AML-193 (cell line): ENCODE measurements around the gene TUBGCP5.
A peak's percentile ranks its signal among the peaks of the same experiment; 100 is the strongest.
"Not testable (repeated sequence)": the region's sequence is repeated elsewhere in the genome, so short reads cannot be mapped to it uniquely, and the experiment has no call there.

Source experiments
- DNase-seq, 2 experiments: peaks; one replicate each; lab custom pipeline; 2025; lab: John Stamatoyannopoulos, UW

The TUBGCP5 gene

DNA sequence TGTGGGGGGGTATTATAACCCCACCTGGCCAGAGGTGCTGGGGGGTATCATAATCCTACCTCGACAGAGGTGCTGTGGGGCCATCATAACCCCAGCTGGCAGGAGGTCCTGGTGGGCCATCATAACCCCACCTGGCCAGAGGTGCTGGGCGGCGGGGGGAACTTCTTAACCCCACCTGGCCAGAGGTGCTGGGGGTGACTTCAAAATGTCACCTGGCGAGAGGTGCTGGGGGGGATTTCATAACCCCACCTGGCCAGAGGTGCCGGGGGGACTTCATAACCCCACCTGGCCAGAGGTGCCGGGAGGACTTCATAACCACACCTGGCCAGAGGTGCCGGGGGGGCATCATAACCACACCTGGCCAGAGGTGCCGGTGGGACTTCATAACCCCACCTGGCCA is 2.4 kb upstream of the TUBGCP5 start:
- DNase-seq = not testable (repeated sequence)

DNA sequence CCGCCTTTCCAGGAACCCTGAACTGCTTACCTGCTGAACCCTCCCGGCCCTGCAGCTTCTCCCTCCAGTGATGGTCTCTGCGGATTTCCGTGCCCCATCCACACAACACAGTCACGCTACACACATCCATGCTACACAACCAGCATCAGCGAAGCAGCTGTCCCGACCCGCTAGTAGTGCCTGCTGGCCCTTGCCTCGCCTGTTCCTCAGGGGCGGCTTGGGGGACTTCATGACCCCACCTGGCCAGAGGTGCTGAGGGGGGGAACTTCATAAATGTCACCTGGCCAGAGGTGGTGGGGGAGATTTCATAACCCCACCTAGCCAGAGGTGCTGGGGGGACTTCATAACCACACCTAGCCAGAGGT is 530 bp upstream of the TUBGCP5 start:
- peak in 1 of 2 experiments; percentile 38 for DNase-seq

DNA sequence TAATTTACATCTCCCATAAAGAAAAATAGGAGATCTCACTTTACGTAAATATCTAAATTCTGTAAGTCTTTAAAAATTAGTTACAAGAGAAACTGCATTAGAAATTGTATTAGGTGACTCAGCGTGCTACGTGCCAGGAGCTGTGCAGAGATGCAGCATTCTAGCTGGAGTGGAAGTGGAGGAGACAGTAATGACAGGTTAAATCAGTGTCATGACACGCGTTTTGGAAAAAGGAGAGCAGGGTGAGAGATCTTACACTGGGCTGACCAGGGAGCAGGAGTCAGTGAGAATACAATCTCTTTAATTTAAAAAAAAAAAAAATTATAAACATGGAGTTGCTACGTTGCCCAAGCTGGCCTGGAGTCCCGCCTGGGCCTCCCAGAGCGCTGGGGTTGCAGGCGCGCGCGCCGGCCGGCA is 635 bp downstream of the TUBGCP5 start:
- DNase-seq = peak; percentile 35 to 47

DNA sequence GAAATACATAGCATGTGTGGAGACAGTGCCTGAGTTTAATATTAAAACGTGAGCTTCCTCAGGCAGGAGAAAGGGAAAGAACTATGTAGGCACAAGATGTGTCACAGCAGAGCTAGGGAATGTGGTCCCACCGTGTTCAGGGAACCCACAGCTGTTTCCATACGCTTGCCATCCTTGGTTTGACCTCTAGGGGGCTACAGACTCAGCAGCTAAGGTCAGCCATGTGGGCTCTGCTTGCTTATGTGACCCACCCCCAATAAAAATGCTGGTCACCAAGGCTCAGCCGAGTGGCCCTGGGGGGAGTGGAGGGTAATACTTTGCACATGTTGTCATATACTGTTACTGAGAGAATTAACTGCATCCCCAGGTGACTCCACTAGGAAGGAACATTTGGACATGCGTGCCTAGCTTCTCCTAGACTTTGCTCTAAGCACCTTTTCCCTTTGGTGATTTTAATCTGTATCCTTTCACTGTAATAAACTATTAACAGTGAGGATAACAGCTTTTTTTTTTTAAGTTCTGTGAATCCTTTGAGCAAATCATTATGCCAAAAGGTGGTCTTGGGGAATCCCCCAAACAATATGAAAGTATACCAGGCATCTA is 3.3 kb downstream of the TUBGCP5 start:
- DNase-seq = peak; percentile 21 to 32

DNA sequence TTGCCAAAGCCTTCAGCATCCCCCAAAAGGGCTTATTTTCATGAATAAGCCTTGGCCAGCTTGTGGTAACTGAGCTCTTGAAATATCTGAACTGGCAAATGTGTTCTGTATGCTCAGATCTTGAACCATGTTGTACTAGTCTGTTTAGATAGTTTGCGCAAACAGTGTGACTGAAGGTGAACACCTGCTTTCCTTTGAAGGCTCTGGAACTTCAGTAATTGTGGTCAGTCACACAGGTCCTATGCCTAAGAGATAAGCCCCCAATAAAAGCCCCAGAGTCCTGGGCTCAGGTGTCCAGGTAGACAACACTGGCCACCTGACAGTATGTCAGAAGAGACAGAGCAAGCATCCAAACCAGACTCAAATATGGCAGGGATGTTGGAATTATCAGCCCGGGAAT is 5.4 kb downstream of the TUBGCP5 start:
- no peak for DNase-seq

DNA sequence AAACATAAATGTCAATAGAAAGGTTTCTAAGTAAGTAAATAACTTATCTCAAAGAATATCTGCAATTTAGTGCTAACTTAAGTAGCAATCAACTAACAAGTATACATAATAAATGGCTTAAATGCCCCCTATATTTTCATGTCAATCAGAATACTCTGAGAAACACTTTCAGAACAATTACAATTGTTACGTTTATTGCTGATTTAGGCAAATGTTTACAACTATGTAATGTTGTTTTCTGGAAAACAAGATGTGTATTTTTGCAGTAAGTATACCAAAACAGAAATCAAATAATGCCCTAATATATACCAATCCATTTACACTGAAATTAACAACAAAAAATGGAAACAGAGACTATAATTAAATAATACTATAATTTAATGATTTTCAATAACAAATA is 13.2 kb downstream of the TUBGCP5 start:
- DNase-seq = no peak

DNA sequence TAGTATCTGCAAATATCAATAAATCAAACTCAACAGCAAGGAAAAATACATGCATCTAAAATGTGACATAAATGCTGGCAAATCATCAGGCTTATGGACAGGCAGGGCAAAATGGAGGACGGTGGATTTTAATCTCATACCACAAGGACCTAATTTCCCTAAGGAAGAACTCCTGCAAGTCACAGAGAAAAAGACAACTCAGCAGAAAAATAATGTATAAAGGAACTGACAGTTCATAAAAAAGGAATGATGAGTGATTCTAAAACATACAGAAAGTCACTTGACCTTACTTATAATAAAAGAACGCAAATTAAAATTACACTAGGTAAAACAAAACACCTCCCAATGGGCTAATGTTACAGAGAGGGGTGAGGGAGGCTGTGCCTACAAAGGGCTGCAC is 17.2 kb downstream of the TUBGCP5 start:
- no peak for DNase-seq

DNA sequence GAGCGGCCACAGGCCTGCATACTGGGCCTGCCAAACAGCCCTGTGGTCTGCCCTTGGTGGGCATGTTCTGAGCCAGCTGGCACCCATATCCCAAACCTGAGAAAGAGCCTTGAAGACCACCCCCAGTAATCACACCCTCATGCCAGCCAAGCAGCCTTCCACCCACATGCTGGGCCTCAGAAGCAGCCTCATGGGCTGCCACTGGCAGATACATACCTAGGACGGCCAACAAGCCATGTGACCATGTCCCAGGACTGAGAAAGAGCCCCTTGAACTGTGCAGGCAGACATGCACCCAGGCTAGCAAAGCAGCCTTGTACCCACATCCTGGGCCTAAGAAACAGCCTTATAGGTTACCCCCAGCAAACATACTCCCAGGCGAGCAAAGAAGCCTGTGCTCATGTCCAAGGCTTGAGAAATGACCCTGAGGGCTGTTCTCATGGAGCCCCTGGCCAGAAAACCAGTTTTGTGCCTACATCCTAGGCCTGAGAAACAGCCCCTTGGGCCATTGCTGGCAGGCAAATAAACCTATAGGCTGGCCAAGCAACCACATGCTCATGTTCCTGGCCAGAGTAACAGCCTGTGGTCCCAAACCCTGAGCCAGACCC is 24.9 kb downstream of the TUBGCP5 start:
- no peak for DNase-seq

DNA sequence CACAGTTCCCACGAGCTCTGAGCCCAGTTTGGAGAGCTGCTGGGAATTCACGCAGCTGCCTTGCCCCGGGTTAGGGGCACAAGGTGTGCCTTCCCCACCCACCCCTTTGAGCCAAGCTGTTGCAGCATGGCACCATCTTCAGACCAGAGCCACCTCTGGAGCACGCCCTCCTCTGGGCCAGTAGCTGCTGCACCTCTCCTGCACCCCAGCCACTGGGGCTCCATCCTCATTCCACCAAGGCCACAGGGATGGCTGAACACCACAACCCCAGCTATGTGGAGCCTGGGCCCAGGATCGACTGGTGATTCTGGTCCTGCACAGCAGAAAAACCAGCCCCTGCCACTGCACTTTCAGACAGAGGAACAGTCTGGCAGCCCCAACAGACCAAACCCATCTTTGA is 25.7 kb downstream of the TUBGCP5 start:
- no peak for DNase-seq

DNA sequence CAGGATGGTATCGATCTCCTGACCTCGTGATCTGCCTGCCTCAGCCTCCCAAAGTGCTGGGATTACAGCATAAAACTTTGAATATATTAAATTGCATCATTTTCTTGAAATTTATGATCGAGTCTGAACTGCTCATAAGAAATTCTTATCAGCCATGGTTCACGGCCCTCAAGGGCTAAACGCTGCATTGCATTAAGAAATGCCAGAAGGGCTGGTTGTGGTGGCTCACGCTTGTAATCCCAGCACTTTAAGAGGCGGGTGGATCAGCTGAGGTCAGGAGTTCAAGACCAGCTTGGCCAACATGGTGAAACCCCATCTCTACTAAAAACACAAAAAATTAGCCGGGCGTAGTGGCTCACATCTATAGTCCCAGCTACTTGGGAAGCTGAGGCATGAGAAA is 26.8 kb downstream of the TUBGCP5 start:
- DNase-seq = not testable (repeated sequence)

DNA sequence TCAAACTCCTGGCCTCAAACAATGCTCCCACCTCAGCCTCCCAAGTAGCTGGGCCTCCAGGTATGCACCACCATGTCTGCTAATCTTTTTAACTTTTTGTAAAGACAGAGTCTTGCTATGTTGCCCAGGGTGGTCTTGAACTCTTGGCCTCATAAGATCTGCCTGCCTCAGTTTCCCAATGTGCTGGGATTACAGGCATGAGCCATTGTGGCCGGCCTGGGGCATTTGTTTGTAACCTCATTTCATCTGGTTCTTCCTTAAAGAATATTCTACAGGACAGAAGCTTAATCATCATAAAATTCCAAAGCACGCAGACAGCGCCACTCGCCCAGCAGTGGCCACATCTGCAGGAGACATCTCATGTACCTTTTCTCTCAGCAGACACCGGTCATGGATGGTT is 35.6 kb downstream of the TUBGCP5 start:
- no peak for DNase-seq

DNA sequence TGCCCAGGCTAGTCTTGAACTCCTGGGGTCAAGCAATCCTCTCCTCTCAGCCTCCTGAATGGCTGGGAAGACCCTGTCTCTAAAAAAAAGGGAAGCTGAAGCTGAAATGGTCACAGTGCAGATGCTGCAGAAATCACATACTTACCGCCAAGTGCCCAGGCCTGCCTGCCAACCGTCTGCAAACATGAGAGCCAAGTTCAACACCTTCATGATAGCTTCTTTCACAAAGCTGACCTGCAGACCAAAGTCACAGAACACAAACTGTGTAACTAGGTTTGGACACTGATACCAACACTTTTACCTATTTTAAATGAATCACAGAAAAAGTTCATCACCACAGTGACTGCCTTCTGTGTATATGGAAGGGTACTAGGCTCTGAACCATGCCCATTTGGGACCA is 36.4 kb downstream of the TUBGCP5 start:
- DNase-seq = no peak

DNA sequence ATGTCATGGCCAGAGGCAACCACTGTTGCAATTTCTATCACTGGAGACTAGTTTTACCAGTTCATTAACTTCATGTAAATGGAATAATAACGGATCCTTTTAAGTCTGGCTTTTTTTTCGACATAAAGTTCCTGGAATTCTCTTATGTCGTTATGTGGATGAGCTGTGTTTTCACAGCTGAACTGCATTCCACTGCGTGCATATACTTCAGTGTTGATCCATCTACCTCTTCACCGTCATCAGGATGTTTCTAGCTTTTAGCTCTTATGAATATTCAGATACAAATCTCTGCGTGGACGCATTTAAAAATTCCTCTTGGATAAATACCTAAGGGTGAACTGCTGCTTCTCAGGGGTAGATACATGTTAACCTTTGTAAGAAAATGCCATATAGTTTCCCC is 43.6 kb downstream of the TUBGCP5 start:
- no peak for DNase-seq

DNA sequence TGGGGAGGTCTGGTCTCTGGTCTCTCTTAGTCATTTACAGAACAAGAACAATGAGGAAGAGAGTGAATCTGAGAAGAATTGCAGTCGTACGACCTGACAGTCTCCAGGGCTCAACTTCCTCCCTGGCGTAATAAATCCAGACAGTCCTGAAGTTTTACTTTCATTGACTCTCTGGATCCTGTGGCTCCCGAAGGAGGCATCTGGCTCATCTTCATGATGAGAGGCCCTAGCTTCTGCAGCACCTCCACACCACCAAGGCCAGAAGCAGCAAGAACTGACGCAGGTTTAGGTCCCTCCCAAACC is 47.4 kb downstream of the TUBGCP5 start:
- no peak for DNase-seq

DNA sequence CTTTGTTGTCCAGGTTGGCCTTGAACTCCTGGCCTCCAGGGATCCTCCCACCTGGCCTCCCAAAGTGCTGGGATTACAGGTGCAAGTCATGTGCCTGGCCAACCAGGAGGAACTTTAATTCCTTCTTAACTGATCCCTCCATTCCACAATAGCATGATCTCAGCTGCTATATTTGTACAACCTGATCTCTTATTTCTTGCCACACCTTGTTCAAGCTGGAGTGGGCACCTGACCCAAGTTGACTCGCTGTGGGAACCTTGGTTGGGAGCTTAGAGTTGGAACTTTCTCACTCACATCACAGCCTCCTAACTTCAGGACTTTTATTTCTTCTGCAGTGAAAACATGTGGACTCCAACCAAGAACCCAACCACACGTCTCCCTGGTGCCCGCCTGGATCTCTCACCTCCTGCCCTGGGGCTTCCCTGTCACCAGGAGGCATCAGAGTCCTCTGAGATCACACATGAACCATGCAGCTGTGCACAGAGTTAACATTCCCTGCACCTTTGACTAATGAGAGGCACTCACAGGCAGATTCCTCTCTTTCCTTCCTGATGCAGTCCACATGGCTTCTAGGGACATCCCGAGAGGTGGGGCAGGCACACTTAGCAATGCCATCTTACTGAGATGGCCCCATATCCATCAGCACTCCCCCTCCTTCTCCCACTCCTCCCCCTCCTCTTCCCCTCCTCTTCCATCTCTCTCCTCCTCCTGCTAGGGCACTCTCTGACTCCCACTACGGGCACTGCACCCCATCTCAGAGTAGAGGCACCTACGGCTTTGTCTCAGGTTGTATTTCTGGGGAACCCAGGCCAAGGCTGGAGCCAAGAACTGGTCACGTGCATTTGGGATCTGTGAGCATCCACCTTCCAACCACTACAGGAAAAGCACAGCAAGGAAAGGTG is 49.5 kb downstream of the TUBGCP5 start:
- DNase-seq = no peak

DNA sequence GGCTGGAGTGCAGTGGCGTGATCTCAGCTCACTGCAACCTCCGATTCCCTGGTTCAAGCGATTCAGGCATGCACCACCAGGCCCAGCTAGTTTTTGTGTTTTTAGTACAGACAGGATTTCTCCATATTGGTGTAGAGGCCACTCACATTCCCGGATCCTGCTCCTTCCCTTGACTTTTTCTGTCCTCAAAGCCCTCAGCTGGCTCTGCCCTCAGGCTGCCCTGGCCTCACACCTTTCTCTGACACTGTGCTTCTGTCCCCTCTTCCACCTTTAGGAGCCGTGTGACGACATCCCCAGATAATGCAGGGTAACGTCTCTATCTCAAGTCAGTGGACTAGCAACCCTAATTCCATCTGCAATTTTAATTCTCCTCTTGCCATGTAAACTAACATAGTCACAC is 50.6 kb downstream of the TUBGCP5 start:
- DNase-seq = no peak

DNA sequence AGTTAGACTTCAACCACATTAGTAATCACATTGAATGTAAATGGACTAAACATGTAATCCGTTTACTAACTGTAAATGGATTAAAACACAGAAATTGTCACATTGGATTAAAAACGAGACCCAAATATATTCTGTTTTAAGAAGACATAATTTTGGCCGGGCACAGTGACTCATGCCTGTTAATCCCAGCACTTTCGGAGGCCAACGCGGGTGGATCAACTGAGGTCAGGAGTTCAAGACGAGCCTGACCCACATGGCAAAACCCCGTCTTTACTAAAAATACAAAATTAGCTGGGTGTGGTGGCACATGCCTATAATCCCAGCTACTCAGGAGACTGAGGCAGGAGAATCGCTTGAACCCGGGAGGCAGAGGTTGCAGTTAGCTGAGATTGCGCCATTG is 57.4 kb downstream of the TUBGCP5 start:
- DNase-seq = not testable (repeated sequence)

DNA sequence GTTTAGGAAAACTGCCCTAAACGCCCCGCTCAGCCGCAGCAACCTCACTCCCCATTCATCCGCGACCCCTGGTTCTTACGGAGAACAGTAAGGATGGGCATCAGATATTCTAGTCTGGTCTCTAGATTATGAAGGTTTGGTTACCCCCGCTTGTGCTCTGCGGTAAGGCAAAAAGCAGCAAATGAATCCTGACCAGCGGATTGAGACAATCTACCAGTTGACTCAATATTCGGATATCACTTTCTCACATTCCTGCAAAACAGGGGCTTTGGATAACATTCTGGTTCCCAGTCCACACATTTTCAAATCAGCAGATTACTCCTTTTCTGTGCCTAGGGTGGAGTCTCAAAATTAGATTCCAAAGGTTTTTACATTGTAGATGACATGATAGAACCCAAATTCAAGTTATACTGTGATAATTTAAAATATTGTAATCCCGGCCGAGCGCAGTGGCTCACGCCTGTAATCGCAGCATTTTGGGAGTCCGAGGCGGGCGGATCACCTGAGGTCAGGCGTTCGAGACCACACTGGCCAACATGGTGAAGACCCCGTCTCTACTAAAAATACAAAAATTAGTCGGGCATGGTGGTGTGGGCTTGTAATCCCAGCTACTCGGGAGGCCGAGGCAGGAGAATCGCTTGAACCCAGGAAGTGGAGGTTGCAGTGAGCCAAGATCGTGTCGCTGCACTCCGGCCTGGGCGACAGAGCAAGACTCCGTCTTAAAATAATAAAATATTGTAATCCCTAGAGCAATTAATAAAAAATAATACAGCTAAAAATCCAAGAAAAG is 58.1 kb downstream of the TUBGCP5 start:
- DNase-seq = no peak

DNA sequence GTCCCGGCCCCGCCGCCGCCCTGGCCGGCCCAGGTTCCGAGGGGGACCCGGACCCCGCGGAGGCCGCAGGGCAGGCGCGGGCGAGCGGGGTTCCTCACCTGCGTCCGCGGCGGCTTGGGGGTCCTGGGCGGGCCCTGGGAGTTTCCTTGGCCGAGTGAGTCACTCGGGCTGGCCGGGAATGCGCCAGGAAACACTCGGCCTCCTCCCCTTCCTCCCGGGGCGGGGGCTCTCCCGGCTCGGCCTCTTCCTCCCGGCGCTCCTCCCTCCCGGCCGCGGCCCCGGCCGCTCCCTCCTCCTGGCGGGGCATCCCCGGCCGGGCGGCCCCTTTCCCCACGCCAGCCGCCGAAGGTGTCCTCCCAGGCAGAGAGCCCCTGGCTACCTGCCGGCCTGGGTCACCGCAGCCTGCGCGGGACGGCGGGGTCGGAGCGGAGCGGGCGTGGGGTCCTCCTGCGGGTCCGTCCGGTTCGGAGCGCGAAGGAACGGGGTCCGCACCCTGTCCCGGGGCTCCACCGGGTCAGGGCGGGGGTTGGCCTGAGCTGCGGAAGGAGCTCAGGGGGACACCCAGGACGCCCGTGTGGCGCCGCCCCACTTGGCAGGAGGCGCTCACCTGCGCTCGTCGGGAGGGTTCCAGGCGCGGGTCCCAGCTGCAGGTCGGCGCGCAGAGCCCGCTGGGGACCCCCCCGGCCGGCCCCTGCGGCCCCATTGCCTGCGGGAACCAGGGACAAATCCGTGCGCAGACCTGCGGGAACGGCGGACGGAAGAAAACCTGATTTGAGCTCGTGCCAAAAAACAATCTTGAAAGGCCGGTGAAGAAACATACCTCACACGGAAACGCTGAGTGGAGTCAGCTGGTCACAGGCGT is 58.9 kb downstream of the TUBGCP5 start, which contains the start of gene CYFIP1:
TSS of gene CYFIP1 (minus strand) at position 180 of the 862 bp plus-strand sequence. CDS start 33,083 bp downstream, outside the sequence.
- DNase-seq = no peak

DNA sequence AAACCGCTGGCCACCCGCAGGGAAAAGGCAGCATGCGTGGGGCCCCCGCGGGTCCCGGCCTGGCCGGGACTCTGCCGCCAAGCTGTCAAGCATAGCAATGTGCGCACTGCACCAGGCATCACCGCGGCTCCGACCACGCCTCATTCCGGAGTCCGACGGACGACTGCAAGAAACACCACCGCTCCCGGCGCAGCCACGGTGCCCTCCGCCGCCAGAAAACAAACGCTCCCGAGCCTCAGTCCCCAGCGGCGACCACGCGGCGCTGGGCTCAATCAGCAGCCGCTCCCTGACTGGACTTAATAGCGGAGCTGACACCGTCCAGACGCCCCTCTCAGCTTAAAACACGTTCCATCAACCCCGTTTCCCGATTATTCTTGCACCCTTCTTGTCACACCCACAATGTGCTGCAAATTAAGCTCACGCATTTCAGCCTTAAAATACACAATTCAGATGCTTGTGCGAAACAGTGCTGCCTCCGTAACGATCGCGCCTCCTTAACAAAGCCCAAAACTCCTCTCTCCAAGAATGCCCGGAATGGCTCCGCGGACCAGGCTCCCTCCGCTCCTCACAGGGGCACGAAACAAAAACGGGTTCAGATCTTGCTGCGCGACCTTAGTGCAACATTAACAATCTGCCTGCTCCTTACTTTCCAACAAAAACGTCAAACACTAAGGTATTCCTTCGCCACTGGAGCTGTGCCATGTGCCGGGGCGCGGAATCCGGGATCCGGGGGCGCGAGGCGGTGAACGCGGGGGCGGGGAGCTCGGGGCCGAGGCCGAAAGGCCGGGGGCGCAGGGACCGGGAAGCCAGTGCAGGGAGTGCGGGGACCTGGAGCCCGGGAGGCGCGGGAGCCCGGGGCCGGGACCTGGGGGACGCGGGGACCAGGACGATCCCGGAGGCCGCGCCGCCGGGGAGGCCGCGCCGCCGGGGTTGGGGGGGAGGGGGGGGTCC is 59.9 kb downstream of the TUBGCP5 start:
- DNase-seq = peak in 1 of 2 experiments; percentile 5
